Spleen (tissue), 3 donors: Measurements from ENCODE around the gene USH2A.

Experiments used
- POLR2A ChIP-seq, 3 donors: fragments of 450-650 bp; IDR thresholded peaks; one replicate each; pipeline ENCODE4 v1.5.1; 2017; ENCODE audit warnings: antibody characterized with exemption in 3 of 3, mild to moderate bottlenecking in 1 of 3
- POLR2AphosphoS5 ChIP-seq, 3 donors: sonication (generic); formaldehyde crosslinking; IDR thresholded peaks; one replicate each; pipeline ENCODE4 v1.5.1; 2017; ENCODE audit warnings: antibody characterized with exemption in 3 of 3

GRCh38 chr1:216330262-216330661 lies 93.0 kb downstream of the USH2A start:
- no peak for TF ChIP-seq POLR2A (IDR thresholded peaks at IDR 0.05)
- TF ChIP-seq POLR2AphosphoS5 (IDR thresholded peaks at IDR 0.05), result no peak
